ENCODE results near the gene ZC3H8.

- no peak for TF ChIP-seq POLR2A (IDR thresholded peaks at IDR 0.05)
- TF ChIP-seq CTCF (IDR thresholded peaks at IDR 0.05), result no peak
Observed at GRCh38 chr2:112262876-112263275, 8.0 kb upstream of the ZC3H8 start.

Measured in testis (tissue), 2 donors.